H1 (cell line): ENCODE measurements around the gene TEN1. TPM values are rescaled to one million over a fixed set of nuclear protein-coding genes. Genes with fewer than 3 reads are reported as not detected.

Experiments used
- CBX5 ChIP-seq: fragments of 300-800, 300-1000 bp; sonication (generic); IDR thresholded peaks from 2 replicates; pipeline ENCODE4 v1.7.1; 2016; ENCODE audit warnings: antibody characterized with exemption, low read length, low read depth
- NRF1 ChIP-seq: IDR thresholded peaks from 2 replicates; pipeline ENCODE4 v1.6.1; 2011; ENCODE audit warnings: mild to moderate bottlenecking, low read depth, low read length, improper control_type of control experiment
- SP1 ChIP-seq: IDR thresholded peaks from 2 replicates; pipeline ENCODE4 v1.6.1; 2011; ENCODE audit warnings: low read depth, low read length
- SRF ChIP-seq: IDR thresholded peaks from 2 replicates; pipeline ENCODE4 v1.6.1; 2011; ENCODE audit warnings: mild to moderate bottlenecking, low read depth, low read length, moderate library complexity
- YY1 ChIP-seq: IDR thresholded peaks from 2 replicates; pipeline ENCODE4 v1.6.1; 2011; ENCODE audit warnings: low read depth, mild to moderate bottlenecking, low read length
- polyA plus RNA-seq, 7 experiments: library from polyadenylated mRNA; depleted of rRNA in 3 of 7; stranded (reverse) in 5 of 7; unstranded in 2 of 7; fragments of >200 nt in 5 of 7; fragments of 200-250 nt in 2 of 7; gene quantifications; 1 replicate in 5 of 7; 2 replicates in 1 of 7; 4 replicates in 1 of 7; pipeline versions ENCODE4 v1.2.1 to v1.2.3, GENCODE V29; 2011 to 2013; ENCODE audit warnings: missing spikeins in 2 of 7, mixed read lengths in 2 of 7
- total RNA-seq: library from RNA; stranded (reverse); fragmentation: NEBNext Ultra II Directional; extraction: Animal tissue kit (Norgen Biotek cat#: 25700); gene quantifications from 2 replicates; pipeline ENCODE4 v1.2.1, GENCODE V29; 2021
- TF ChIP-seq, protein P1 (sequence below): IDR thresholded peaks from 2 replicates; pipeline ENCODE4 v1.6.1; 2011; ENCODE audit warnings: low read depth, mild to moderate bottlenecking, low read length; ENCODE audit not compliant: insufficient read depth

Gene TEN1
- total and polyA plus RNA-seq, 2 of the 8 experiments (the other 6 are each of a cell fraction or from before 2014, with no cell fraction given) = 15.9 to 18.7 TPM

DNA sequence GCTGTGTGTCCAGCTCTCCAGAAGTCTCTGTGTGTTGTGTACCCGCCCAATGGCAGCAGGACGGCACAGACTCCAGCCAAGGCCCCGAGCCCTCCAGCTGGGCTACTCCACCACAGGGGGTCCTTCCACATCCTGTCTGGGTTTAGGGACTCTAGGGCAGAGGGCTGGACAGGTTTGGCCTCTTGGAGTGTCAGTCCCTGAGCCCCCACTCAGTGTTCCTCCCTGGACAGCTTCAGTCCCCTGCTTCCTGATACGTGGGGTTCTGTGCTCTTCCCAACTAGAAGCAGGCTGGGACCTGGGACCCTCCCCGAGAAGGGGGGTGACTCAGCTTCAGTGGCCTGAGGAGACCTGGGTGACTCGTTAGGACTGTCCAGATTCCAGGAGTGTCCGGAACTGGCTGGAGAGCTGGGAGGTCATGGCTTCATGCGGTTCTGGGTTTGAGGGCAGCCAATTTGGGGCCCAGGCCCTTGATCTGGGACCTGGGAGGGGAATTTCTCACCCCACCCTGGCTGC lies 25.8 kb downstream of the TEN1 start (continued):
- TF ChIP-seq CBX5 = no peak
- TF ChIP-seq NRF1 = no peak
- TF ChIP-seq, protein P1, sequence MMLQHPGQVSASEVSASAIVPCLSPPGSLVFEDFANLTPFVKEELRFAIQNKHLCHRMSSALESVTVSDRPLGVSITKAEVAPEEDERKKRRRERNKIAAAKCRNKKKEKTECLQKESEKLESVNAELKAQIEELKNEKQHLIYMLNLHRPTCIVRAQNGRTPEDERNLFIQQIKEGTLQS = no peak
- TF ChIP-seq SP1 = no peak
- TF ChIP-seq YY1 = no peak
- no peak for TF ChIP-seq SRF
